Duodenal mucosa (tissue), 2 donors: ENCODE measurements around the gene ACKR2.
A peak's percentile ranks its signal among the peaks of the same experiment; 100 is the strongest.

Experiments used
- H3K27ac ChIP-seq: one replicate; pipeline ENCODE4 v1.7.0; 2013; ENCODE audit warnings: low read depth, low read length
- H3K27me3 ChIP-seq, 2 donors: one replicate each; pipeline ENCODE4 v1.7.0; 2013; ENCODE audit warnings: low read length in 2 of 2, control low read depth in 1 of 2; ENCODE audit not compliant: insufficient read depth in 2 of 2, control insufficient read depth in 1 of 2
- H3K36me3 ChIP-seq, 2 donors: one replicate each; pipeline ENCODE4 v1.7.0; 2013; ENCODE audit warnings: low read length in 2 of 2, control low read depth in 1 of 2; ENCODE audit not compliant: insufficient read depth in 2 of 2, control insufficient read depth in 1 of 2
- H3K4me1 ChIP-seq, 2 donors: one replicate each; pipeline ENCODE4 v1.7.0; 2013; ENCODE audit warnings: low read length in 2 of 2, control low read depth in 1 of 2; ENCODE audit not compliant: insufficient read depth in 2 of 2, control insufficient read depth in 1 of 2
- H3K4me3 ChIP-seq, 2 donors: one replicate each; pipeline ENCODE4 v1.7.0; 2013; ENCODE audit warnings: low read length in 2 of 2, low read depth in 1 of 2
- H3K9ac ChIP-seq, 2 donors: one replicate each; pipeline ENCODE4 v1.7.0; 2013; ENCODE audit warnings: low read length in 2 of 2, low read depth in 1 of 2
- H3K9me3 ChIP-seq, 2 donors: one replicate each; pipeline ENCODE4 v1.7.0; 2013; ENCODE audit warnings: low read length in 2 of 2, control low read depth in 1 of 2; ENCODE audit not compliant: control insufficient read depth in 1 of 2

The ACKR2 gene

DNA sequence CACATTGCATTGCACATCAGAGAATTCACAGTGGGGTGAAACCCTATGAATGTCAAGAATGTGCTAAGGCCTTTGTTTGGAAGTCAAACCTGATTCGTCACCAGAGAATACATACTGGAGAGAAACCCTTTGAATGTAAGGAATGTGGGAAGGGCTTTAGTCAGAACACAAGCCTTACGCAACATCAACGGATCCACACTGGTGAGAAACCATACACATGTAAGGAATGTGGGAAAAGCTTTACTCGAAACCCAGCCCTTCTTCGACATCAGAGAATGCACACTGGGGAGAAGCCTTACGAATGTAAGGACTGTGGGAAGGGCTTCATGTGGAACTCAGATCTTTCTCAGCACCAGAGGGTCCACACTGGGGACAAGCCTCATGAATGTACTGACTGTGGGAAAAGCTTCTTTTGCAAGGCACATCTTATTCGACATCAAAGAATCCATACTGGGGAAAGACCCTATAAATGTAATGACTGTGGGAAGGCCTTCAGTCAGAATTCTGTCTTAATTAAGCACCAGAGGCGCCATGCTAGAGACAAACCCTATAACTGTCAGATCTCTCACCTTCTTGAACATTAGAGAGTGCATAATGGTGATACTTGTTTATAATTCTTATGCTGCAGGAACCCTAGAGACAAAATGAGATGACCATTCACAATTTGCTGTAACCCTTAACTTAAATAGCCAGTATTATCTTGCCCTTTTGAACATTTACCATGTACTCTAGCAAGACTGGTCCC is 105.7 kb downstream of the ACKR2 start:
- H3K27ac ChIP-seq, result no peak overlapping the region
- peaks cover 32 to 35% of the 10 kb centered on the region in 2 donors for H3K36me3 ChIP-seq
- peaks cover 49 to 59% of the 10 kb centered on the region in 2 donors for H3K9me3 ChIP-seq
- no peak overlapping the region for H3K9ac ChIP-seq
- no peaks in the 10 kb centered on the region for H3K4me1 ChIP-seq
- H3K27me3 ChIP-seq, result no peaks in the 10 kb centered on the region
- H3K4me3 ChIP-seq, result peak overlapping the region; percentile 13 to 33
